H9 (cell line): ENCODE data around the gene SLC24A3. TPM values are rescaled to one million over a fixed set of nuclear protein-coding genes. Genes with fewer than 3 reads are reported as not detected.

Experiments used
- DNase-seq: peaks from one replicate; pipeline ENCODE4 v3.0.0-alpha.2; 2017
- H2AFZ ChIP-seq: one replicate; pipeline ENCODE4 v1.6.1; 2013; ENCODE audit warnings: mild to moderate bottlenecking, low read length, control low read depth, moderate library complexity
- H2AK5ac ChIP-seq: 2 replicates; pipeline ENCODE4 v1.6.1; 2013; ENCODE audit warnings: low read length, control low read depth, mixed read lengths; ENCODE audit not compliant: insufficient read length
- H2BK120ac ChIP-seq: one replicate; pipeline ENCODE4 v1.6.1; 2013; ENCODE audit warnings: low read depth, mild to moderate bottlenecking, low read length, control low read depth, inconsistent platforms; ENCODE audit not compliant: poor library complexity, severe bottlenecking
- H2BK12ac ChIP-seq: 2 replicates; pipeline ENCODE4 v1.6.1; 2013; ENCODE audit warnings: low read length, control low read depth, mixed read lengths, low read depth; ENCODE audit not compliant: insufficient read length
- H2BK15ac ChIP-seq: 2 replicates; pipeline ENCODE4 v1.6.1; 2013; ENCODE audit warnings: low read depth, low read length, control low read depth
- H2BK20ac ChIP-seq: one replicate; pipeline ENCODE4 v1.6.1; 2013; ENCODE audit warnings: low read depth, mild to moderate bottlenecking, low read length, control low read depth, inconsistent platforms; ENCODE audit not compliant: poor library complexity, severe bottlenecking
- H2BK5ac ChIP-seq: 2 replicates; pipeline ENCODE4 v1.6.1; 2013; ENCODE audit warnings: low read length, control low read depth, mixed read lengths; ENCODE audit not compliant: insufficient read length
- H3K14ac ChIP-seq: 2 replicates; pipeline ENCODE4 v1.6.1; 2013; ENCODE audit warnings: low read length, control low read depth; ENCODE audit not compliant: insufficient read depth
- H3K18ac ChIP-seq: 2 replicates; pipeline ENCODE4 v1.6.1; 2013; ENCODE audit warnings: low read depth, mild to moderate bottlenecking, mixed read lengths, low read length, control low read depth; ENCODE audit not compliant: insufficient read length
- H3K23ac ChIP-seq: 2 replicates; pipeline ENCODE4 v1.6.1; 2013; ENCODE audit warnings: low read length, control low read depth, mixed read lengths, low read depth; ENCODE audit not compliant: insufficient read length
- H3K23me2 ChIP-seq: 2 replicates; pipeline ENCODE4 v1.6.1; 2013; ENCODE audit warnings: low read depth, mild to moderate bottlenecking, mixed read lengths, low read length, control low read depth; ENCODE audit not compliant: insufficient read length, poor library complexity, severe bottlenecking
- H3K27ac ChIP-seq: 2 replicates; pipeline ENCODE4 v1.5.1; 2013; ENCODE audit warnings: low read length, control low read depth, mixed read lengths, low read depth; ENCODE audit not compliant: insufficient read length
- H3K27me3 ChIP-seq: 2 replicates; pipeline ENCODE4 v1.6.1; 2013; ENCODE audit warnings: low read length, control low read depth, inconsistent platforms; ENCODE audit not compliant: insufficient read depth
- H3K4ac ChIP-seq: 2 replicates; pipeline ENCODE4 v1.6.1; 2013; ENCODE audit warnings: low read depth, mild to moderate bottlenecking, control low read depth, inconsistent platforms, low read length, moderate library complexity
- H3K4me1 ChIP-seq: 2 replicates; pipeline ENCODE4 v1.6.1; 2013; ENCODE audit warnings: low read length, control low read depth, inconsistent platforms; ENCODE audit not compliant: insufficient read depth
- H3K4me2 ChIP-seq: 2 replicates; pipeline ENCODE4 v1.6.1; 2013; ENCODE audit warnings: low read length, control low read depth, mixed read lengths; ENCODE audit not compliant: insufficient read length, insufficient read depth
- H3K56ac ChIP-seq: 2 replicates; pipeline ENCODE4 v1.6.1; 2013; ENCODE audit warnings: low read depth, mild to moderate bottlenecking, mixed read lengths, low read length, control low read depth; ENCODE audit not compliant: insufficient read length
- H3K79me1 ChIP-seq: 2 replicates; pipeline ENCODE4 v1.6.1; 2013; ENCODE audit warnings: low read depth, mild to moderate bottlenecking, moderate library complexity, low read length, control low read depth, inconsistent platforms; ENCODE audit not compliant: insufficient read depth, poor library complexity, severe bottlenecking
- H3K79me2 ChIP-seq: 2 replicates; pipeline ENCODE4 v1.6.1; 2013; ENCODE audit warnings: low read length, control low read depth, inconsistent platforms; ENCODE audit not compliant: insufficient read depth
- H3K9ac ChIP-seq: 2 replicates; pipeline ENCODE4 v1.6.1; 2013; ENCODE audit warnings: low read length, control low read depth, mixed read lengths; ENCODE audit not compliant: insufficient read length; ENCODE audit errors: extremely low read depth
- H3K9me3 ChIP-seq: one replicate; pipeline ENCODE4 v1.6.1; 2013; ENCODE audit warnings: low read depth, low read length, inconsistent platforms; ENCODE audit not compliant: control insufficient read depth
- H3T11ph ChIP-seq: one replicate; pipeline ENCODE4 v1.6.1; 2013; ENCODE audit warnings: mild to moderate bottlenecking, low read length, control low read depth, inconsistent platforms
- H4K20me1 ChIP-seq: one replicate; pipeline ENCODE4 v1.6.1; 2013; ENCODE audit not compliant: control insufficient read depth, insufficient read length, insufficient read depth
- H4K5ac ChIP-seq: 2 replicates; pipeline ENCODE4 v1.6.1; 2013; ENCODE audit warnings: low read depth, mild to moderate bottlenecking, mixed read lengths, low read length, control low read depth; ENCODE audit not compliant: insufficient read length
- H4K8ac ChIP-seq: replicated peaks from 2 replicates; pipeline ENCODE4 v1.6.1; 2013; ENCODE audit warnings: low read length, control low read depth, mixed read lengths, low read depth; ENCODE audit not compliant: insufficient read length
- H4K91ac ChIP-seq: 2 replicates; pipeline ENCODE4 v1.6.1; 2013; ENCODE audit warnings: low read depth, mild to moderate bottlenecking, moderate library complexity, mixed read lengths, low read length, control low read depth; ENCODE audit not compliant: insufficient read length
- H3K27ac Mint-ChIP-seq, 3 experiments: 2 replicates in 2 of 3; 3 replicates in 1 of 3; pipeline ENCODE4 v1.8.0; 2020 to 2021; ENCODE audit warnings: mixed read lengths in 3 of 3, mild to moderate bottlenecking in 1 of 3, moderate library complexity in 1 of 3
- H3K27me3 Mint-ChIP-seq: 2 replicates; pipeline ENCODE4 v1.8.0; 2021; ENCODE audit warnings: low read depth, mild to moderate bottlenecking, moderate library complexity, mixed read lengths
- H3K36me3 Mint-ChIP-seq, 3 experiments: 2 replicates in 2 of 3; 3 replicates in 1 of 3; pipeline ENCODE4 v1.8.0; 2020 to 2021; ENCODE audit warnings: low read depth in 3 of 3, mixed read lengths in 3 of 3; ENCODE audit not compliant: insufficient read depth in 1 of 3
- H3K4me1 Mint-ChIP-seq, 2 experiments: 2 replicates each; pipeline ENCODE4 v1.8.0; 2020; ENCODE audit warnings: mixed read lengths in 2 of 2
- H3K4me3 Mint-ChIP-seq, 2 experiments: 2 replicates in 1 of 2; 3 replicates in 1 of 2; pipeline ENCODE4 v1.8.0; 2020 to 2021; ENCODE audit warnings: mild to moderate bottlenecking in 2 of 2, mixed read lengths in 2 of 2, moderate library complexity in 1 of 2
- H3K9me3 Mint-ChIP-seq, 2 experiments: 2 replicates in 1 of 2; 3 replicates in 1 of 2; pipeline ENCODE4 v1.8.0; 2020; ENCODE audit warnings: mild to moderate bottlenecking in 2 of 2, mixed read lengths in 2 of 2, moderate library complexity in 1 of 2
- WGBS: extraction: QIAGEN DNeasy Blood & Tissue Kit; methylation state at CpG from one replicate; pipeline ENCODE4 v1.1.7; 2013; ENCODE audit warnings: missing lambda C conversion rate, low lambda C conversion rate, mixed read lengths; ENCODE audit not compliant: insufficient read length; ENCODE audit errors: extremely low coverage; 5-methylcytosine and 5-hydroxymethylcytosine counted together
- total RNA-seq: library from RNA; stranded (reverse); gene quantifications from 2 replicates; pipeline ENCODE4 v1.2.1, GENCODE V29; 2021
- TF ChIP-seq, protein P1 (sequence below): fragments of 200-600 bp; sonication (generic); conservative IDR thresholded peaks from 3 replicates; pipeline ENCODE4 v1.8.0; 2021; ENCODE audit warnings: antibody characterized with exemption, mild to moderate bottlenecking

SLC24A3 gene
- total RNA-seq, 1 experiment from 2014 or later = 0.83 TPM

DNA sequence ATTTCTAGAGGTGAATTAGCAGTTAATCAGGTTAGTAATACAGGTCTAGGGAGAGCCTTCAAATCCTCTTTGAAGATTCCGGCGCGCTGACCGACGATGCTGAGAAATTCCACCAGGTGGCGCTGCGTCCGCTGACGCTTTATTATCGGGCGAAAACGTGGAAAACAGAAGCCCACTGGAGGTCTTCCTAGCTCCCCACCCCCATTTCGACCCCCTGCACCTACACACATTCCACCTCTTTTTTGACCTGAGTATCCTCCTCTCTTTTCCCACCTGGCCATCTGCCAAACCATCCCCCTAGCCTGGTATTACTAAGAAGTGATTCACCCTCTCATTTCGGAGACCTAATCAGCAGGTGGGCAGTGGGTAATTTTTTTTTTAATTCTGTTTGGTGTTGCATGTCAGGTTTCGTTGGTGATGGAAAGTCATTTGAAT is 480.3 kb downstream of the SLC24A3 start:
- no peak overlapping the region for H2BK12ac ChIP-seq
- H4K5ac ChIP-seq = no peak overlapping the region
- H4K91ac ChIP-seq = no peak overlapping the region
- no peak overlapping the region for H3K56ac ChIP-seq
- H2BK15ac ChIP-seq = no peak overlapping the region
- Mint-ChIP-seq H3K27me3 (peaks cover 4% of the 10 kb centered on the region; the same call in 1 of the 2 replicates), H3K9me3 (no peaks in the 10 kb centered on the region; a peak in 2 of 5 replicates), H3K36me3 (peaks cover 0 to 4% (median 2%) of the 10 kb centered on the region in 3 experiments; a peak in 2 of 7 replicates), H3K4me3 (peak overlapping the region in 1 of 2 experiments; percentile 33; a peak in 1 of 5 replicates), H3K27ac (no peak overlapping the region), H3K4me1 (peaks cover 4 to 7% of the 10 kb centered on the region in 2 experiments)
- no peak overlapping the region for H4K8ac ChIP-seq
- no peak overlapping the region for H2AK5ac ChIP-seq
- no peak overlapping the region for H3K14ac ChIP-seq
- H3K9ac ChIP-seq = no peak overlapping the region
- H3K79me1 ChIP-seq = no peaks in the 10 kb centered on the region
- H2BK20ac ChIP-seq = no peak overlapping the region
- DNase-seq = peak; percentile 58
- H2BK120ac ChIP-seq = no peak overlapping the region
- H3K18ac ChIP-seq = no peak overlapping the region
- H3K4me2 ChIP-seq = peak overlapping the region; percentile 48
- H3K9me3 ChIP-seq = no peaks in the 10 kb centered on the region
- TF ChIP-seq, protein P1, sequence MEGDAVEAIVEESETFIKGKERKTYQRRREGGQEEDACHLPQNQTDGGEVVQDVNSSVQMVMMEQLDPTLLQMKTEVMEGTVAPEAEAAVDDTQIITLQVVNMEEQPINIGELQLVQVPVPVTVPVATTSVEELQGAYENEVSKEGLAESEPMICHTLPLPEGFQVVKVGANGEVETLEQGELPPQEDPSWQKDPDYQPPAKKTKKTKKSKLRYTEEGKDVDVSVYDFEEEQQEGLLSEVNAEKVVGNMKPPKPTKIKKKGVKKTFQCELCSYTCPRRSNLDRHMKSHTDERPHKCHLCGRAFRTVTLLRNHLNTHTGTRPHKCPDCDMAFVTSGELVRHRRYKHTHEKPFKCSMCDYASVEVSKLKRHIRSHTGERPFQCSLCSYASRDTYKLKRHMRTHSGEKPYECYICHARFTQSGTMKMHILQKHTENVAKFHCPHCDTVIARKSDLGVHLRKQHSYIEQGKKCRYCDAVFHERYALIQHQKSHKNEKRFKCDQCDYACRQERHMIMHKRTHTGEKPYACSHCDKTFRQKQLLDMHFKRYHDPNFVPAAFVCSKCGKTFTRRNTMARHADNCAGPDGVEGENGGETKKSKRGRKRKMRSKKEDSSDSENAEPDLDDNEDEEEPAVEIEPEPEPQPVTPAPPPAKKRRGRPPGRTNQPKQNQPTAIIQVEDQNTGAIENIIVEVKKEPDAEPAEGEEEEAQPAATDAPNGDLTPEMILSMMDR = peak; percentile 93
- H3K4me1 ChIP-seq = no peaks in the 10 kb centered on the region
- no peak overlapping the region for H3K4ac ChIP-seq
- peak overlapping the region; percentile 61 for H2AFZ ChIP-seq
- no CpG with 5 or more reads among the region's 15 CpGs for WGBS
- H3K23ac ChIP-seq = no peak overlapping the region
- H3K27ac ChIP-seq = no peak overlapping the region
- H3T11ph ChIP-seq = no peak overlapping the region
- no peaks in the 10 kb centered on the region for H3K79me2 ChIP-seq
- no peaks in the 10 kb centered on the region for H4K20me1 ChIP-seq
- H3K23me2 ChIP-seq = no peaks in the 10 kb centered on the region
- H2BK5ac ChIP-seq = no peak overlapping the region
- H3K27me3 ChIP-seq = no peaks in the 10 kb centered on the region; the same call in 1 of the 2 replicates
